ENCODE data around the gene CYYR1.

Gene CYYR1

GRCh38 chr21:26572702-26573381, at the start of gene CYYR1:
Gene CYYR1 (minus strand): TSS chr21:26573286. CDS start chr21:26572940, 346 bp downstream.
- TF ChIP-seq POU6F1 (CRISPR knock-in tag; IDR thresholded peaks at IDR 0.05; ENCODE audit: borderline replicate concordance, low read depth) = no peak
- no peak for TF ChIP-seq TOX (CRISPR knock-in tag; IDR thresholded peaks at IDR 0.05; ENCODE audit: borderline replicate concordance)
- TF ChIP-seq TCF4 (CRISPR knock-in tag; IDR thresholded peaks at IDR 0.05; ENCODE audit: borderline replicate concordance) = no peak
- no peak for TF ChIP-seq PPARA (CRISPR knock-in tag; IDR thresholded peaks at IDR 0.05; ENCODE audit: borderline replicate concordance)
- no peak for TF ChIP-seq ZC3H10 (CRISPR knock-in tag; IDR thresholded peaks at IDR 0.05)
- TF ChIP-seq TSHZ2 (CRISPR knock-in tag; IDR thresholded peaks at IDR 0.05) = no peak
- TF ChIP-seq BACH2 (CRISPR knock-in tag; IDR thresholded peaks at IDR 0.05; ENCODE audit: borderline replicate concordance) = no peak
- TF ChIP-seq ISL1 (CRISPR knock-in tag; IDR thresholded peaks at IDR 0.05) = no peak
- no peak for TF ChIP-seq PATZ1 (CRISPR knock-in tag; IDR thresholded peaks at IDR 0.05; ENCODE audit: borderline replicate concordance)
- no peak for TF ChIP-seq ZFP3 (CRISPR knock-in tag; IDR thresholded peaks at IDR 0.05)
- TF ChIP-seq ESRRG (CRISPR knock-in tag; IDR thresholded peaks at IDR 0.05) = no peak
- no peak for TF ChIP-seq ZNF565 (CRISPR knock-in tag; conservative IDR thresholded peaks at IDR 0.05; ENCODE audit: low read depth)
- ATAC-seq = no peak

- no peak for ATAC-seq
Measured at GRCh38 chr21:26617176-26617575, 44.1 kb upstream of the CYYR1 start.

More at GRCh38 chr21:26617176-26617575, 44.1 kb upstream of the CYYR1 start:
- TF ChIP-seq ARNTL (CRISPR knock-in tag; IDR thresholded peaks at IDR 0.05; ENCODE audit: borderline replicate concordance, low read depth) (no peak), OSR1 (CRISPR knock-in tag; IDR thresholded peaks at IDR 0.05) (no peak), PATZ1 (CRISPR knock-in tag; IDR thresholded peaks at IDR 0.05; ENCODE audit: borderline replicate concordance) (no peak), PPARA (CRISPR knock-in tag; IDR thresholded peaks at IDR 0.05; ENCODE audit: borderline replicate concordance) (no peak), CSDC2 (CRISPR knock-in tag; IDR thresholded peaks at IDR 0.05) (no peak), ZNF565 (CRISPR knock-in tag; conservative IDR thresholded peaks at IDR 0.05; ENCODE audit: low read depth) (no peak), ZNF70 (CRISPR knock-in tag; IDR thresholded peaks at IDR 0.05) (no peak), ZC3H10 (CRISPR knock-in tag; IDR thresholded peaks at IDR 0.05) (no peak), ISL1 (CRISPR knock-in tag; IDR thresholded peaks at IDR 0.05) (no peak), ESRRG (CRISPR knock-in tag; IDR thresholded peaks at IDR 0.05) (no peak), CSRNP3 (CRISPR knock-in tag; IDR thresholded peaks at IDR 0.05) (no peak), ZFP30 (CRISPR knock-in tag; IDR thresholded peaks at IDR 0.05) (no peak), GLIS3 (CRISPR knock-in tag; IDR thresholded peaks at IDR 0.05) (no peak), TOX (CRISPR knock-in tag; IDR thresholded peaks at IDR 0.05; ENCODE audit: borderline replicate concordance) (no peak), TSHZ2 (CRISPR knock-in tag; IDR thresholded peaks at IDR 0.05) (no peak), CREB5 (CRISPR knock-in tag; IDR thresholded peaks at IDR 0.05; ENCODE audit: low read depth) (no peak), ZNF8 (CRISPR knock-in tag; IDR thresholded peaks at IDR 0.05) (no peak), TCF4 (CRISPR knock-in tag; IDR thresholded peaks at IDR 0.05; ENCODE audit: borderline replicate concordance) (no peak)

Data from SK-N-SH treated with all-trans-retinoic acid at 6 μM for 48 hours (cell line).